Endodermal cell (in vitro differentiated cells): ENCODE measurements around the gene RHCE. TPM values are rescaled to one million over a fixed set of nuclear protein-coding genes. Genes with fewer than 3 reads are reported as not detected.
"Not testable (repeated sequence)": the region's sequence is repeated elsewhere in the genome, so short reads cannot be mapped to it uniquely, and the experiment has no call there.

ENCODE experiments used
- DNase-seq: peaks from one replicate; pipeline ENCODE4 v3.0.0-alpha.2; 2017
- H3K27ac ChIP-seq: 2 replicates; pipeline ENCODE4 v1.5.1; 2013; ENCODE audit warnings: mild to moderate bottlenecking, low read depth, low read length, moderate library complexity
- H3K27me3 ChIP-seq: 2 replicates; pipeline ENCODE4 v1.6.1; 2013; ENCODE audit warnings: mild to moderate bottlenecking, low read length, moderate library complexity; ENCODE audit not compliant: insufficient read depth, control insufficient read depth, poor library complexity, severe bottlenecking
- H3K36me3 ChIP-seq: 2 replicates; pipeline ENCODE4 v1.7.0; 2013; ENCODE audit warnings: mild to moderate bottlenecking, low read length, moderate library complexity; ENCODE audit not compliant: control insufficient read depth, insufficient read depth
- H3K4me1 ChIP-seq: one replicate; pipeline ENCODE4 v1.7.0; 2013; ENCODE audit warnings: low read length; ENCODE audit not compliant: control insufficient read depth, insufficient read depth
- H3K4me3 ChIP-seq: 2 replicates; pipeline ENCODE4 v1.5.1; 2013; ENCODE audit warnings: mild to moderate bottlenecking, low read length, moderate library complexity
- H3K9ac ChIP-seq: 2 replicates; pipeline ENCODE4 v1.6.1; 2013; ENCODE audit warnings: mild to moderate bottlenecking, low read length, moderate library complexity; ENCODE audit not compliant: poor library complexity, severe bottlenecking; ENCODE audit errors: extremely low read depth
- H3K9me3 ChIP-seq: 2 replicates; pipeline ENCODE4 v1.6.1; 2013; ENCODE audit warnings: mild to moderate bottlenecking, low read length, moderate library complexity; ENCODE audit not compliant: control insufficient read depth
- H3K27ac Mint-ChIP-seq: 2 replicates; pipeline ENCODE4 v1.8.0; 2020; ENCODE audit warnings: mixed read lengths
- H3K27me3 Mint-ChIP-seq: 2 replicates; pipeline ENCODE4 v1.8.0; 2021; ENCODE audit warnings: mild to moderate bottlenecking, mixed read lengths; ENCODE audit not compliant: insufficient read depth
- H3K36me3 Mint-ChIP-seq: 2 replicates; pipeline ENCODE4 v1.8.0; 2020; ENCODE audit warnings: low read depth, mixed read lengths
- H3K4me1 Mint-ChIP-seq: 2 replicates; pipeline ENCODE4 v1.8.0; 2020; ENCODE audit warnings: mixed read lengths
- H3K4me3 Mint-ChIP-seq: 2 replicates; pipeline ENCODE4 v1.8.0; 2020; ENCODE audit warnings: mild to moderate bottlenecking, moderate library complexity, mixed read lengths
- H3K9me3 Mint-ChIP-seq: 2 replicates; pipeline ENCODE4 v1.8.0; 2020; ENCODE audit warnings: mild to moderate bottlenecking, mixed read lengths
- CTCF ChIP-seq: fragments of 200-600 bp; sonication (generic); conservative IDR thresholded peaks from 2 replicates; pipeline ENCODE4 v1.5.0; 2021; ENCODE audit warnings: antibody characterized with exemption, mild to moderate bottlenecking
- WGBS, 2 experiments: methylation state at CpG; one replicate each; pipeline versions ENCODE4 v1.1.5 to v1.1.7; 2013; ENCODE audit warnings: missing lambda C conversion rate in 2 of 2, mixed read lengths in 1 of 2; ENCODE audit not compliant: insufficient coverage in 1 of 2, insufficient read length in 1 of 2; 5-methylcytosine and 5-hydroxymethylcytosine counted together
- long read RNA-seq, 4 experiments: library from polyadenylated mRNA in 2 of 4; library from RNA in 1 of 4; library from capped mRNA in 1 of 4; stranded (forward) in 3 of 4; unstranded in 1 of 4; transcript quantifications; one replicate each; pipeline ENCODE4 v2.0.0, GENCODE V29; 2020 to 2021; ENCODE audit warnings: inconsistent platforms in 1 of 4
- polyA plus RNA-seq, 2 experiments: library from polyadenylated mRNA; stranded (reverse); fragments of 50-300 nt; gene quantifications; one replicate each; pipeline ENCODE4 v1.2.3, GENCODE V29; 2013
- total RNA-seq, 2 donors: library from RNA; stranded (reverse); fragmentation: NEBNext Ultra II Directional in 1 of 2; extraction: Animal tissue kit (Norgen Biotek cat#: 25700) in 1 of 2; gene quantifications; 2 replicates in 1 of 2; 3 replicates in 1 of 2; pipeline ENCODE4 v1.2.1, GENCODE V29; 2021

The RHCE gene
- total RNA-seq = under 1 TPM; 0.33 to 0.40 TPM
- polyA plus RNA-seq (2013, experiment 1 of 2) = 0.43 TPM
- 0.83 TPM for polyA plus RNA-seq (2013, experiment 2 of 2)
- long read RNA-seq, experiment 1, partial matches to known transcripts = 0 of 1 reads
- long read RNA-seq, experiment 1, other reads (novel, unspliced or antisense) = 1 of 1 reads
- long read RNA-seq, experiment 2 = 0 reads
- long read RNA-seq, experiment 3 = 0 reads
- long read RNA-seq, experiment 4 = 0 reads

- H3K27me3 ChIP-seq, DNase-seq, H3K9me3 ChIP-seq, H3K27ac ChIP-seq, H3K4me1 ChIP-seq, H3K36me3 Mint-ChIP-seq, H3K4me3 Mint-ChIP-seq, H3K9me3 Mint-ChIP-seq, H3K9ac ChIP-seq, H3K27ac Mint-ChIP-seq, H3K36me3 ChIP-seq, H3K4me3 ChIP-seq, H3K4me1 Mint-ChIP-seq: not testable (repeated sequence)
- WGBS, 2 experiments = 100% methylated on average over 3 of the region's 9 CpGs; no CpG with 5 or more reads in 1 of the 2 experiments
- peaks cover 17% of the 10 kb centered on the region for H3K27me3 Mint-ChIP-seq
Measured at GRCh38 chr1:25420715-25421114, at the start of gene RHCE. Gene RHCE, minus strand, starts transcription at chr1:25420825. Its CDS starts 39 bp downstream, at chr1:25420786.

- Histone ChIP-seq H3K9me3 (no peaks in the 10 kb centered on the region), H3K27me3 (peaks cover 10% of the 10 kb centered on the region), H3K4me1 (no peaks in the 10 kb centered on the region), H3K36me3 (no peaks in the 10 kb centered on the region), H3K9ac (no peak overlapping the region), H3K4me3 (no peak overlapping the region), H3K27ac (no peak overlapping the region)
- WGBS, 2 experiments = 88 to 89% methylated on average over 1 to 2 of the region's 2 CpGs
- Mint-ChIP-seq H3K9me3 (peaks cover 3% of the 10 kb centered on the region), H3K27ac (no peak overlapping the region), H3K4me1 (peaks cover 4% of the 10 kb centered on the region), H3K4me3 (no peak overlapping the region), H3K27me3 (peaks cover 6% of the 10 kb centered on the region), H3K36me3 (peaks cover 16% of the 10 kb centered on the region)
- no peak for TF ChIP-seq CTCF
- no peak for DNase-seq
Measured at GRCh38 chr1:25469177-25469576, 48.6 kb upstream of the RHCE start.

GRCh38 chr1:25468033-25468432 lies 47.4 kb upstream of the RHCE start:
- no peak for DNase-seq
- Histone ChIP-seq H3K27ac (no peak overlapping the region), H3K4me3 (no peak overlapping the region), H3K9ac (no peak overlapping the region), H3K27me3 (no peaks in the 10 kb centered on the region), H3K36me3 (peaks cover 4% of the 10 kb centered on the region), H3K4me1 (no peaks in the 10 kb centered on the region), H3K9me3 (no peaks in the 10 kb centered on the region)
- Mint-ChIP-seq H3K27me3 (no peaks in the 10 kb centered on the region), H3K9me3 (peaks cover 3% of the 10 kb centered on the region), H3K27ac (no peak overlapping the region), H3K4me1 (peaks cover 4% of the 10 kb centered on the region), H3K4me3 (no peak overlapping the region), H3K36me3 (peaks cover 18% of the 10 kb centered on the region)
- no peak for TF ChIP-seq CTCF

- TF ChIP-seq CTCF = no peak
- Histone ChIP-seq H3K27ac (no peak overlapping the region), H3K4me1 (no peaks in the 10 kb centered on the region), H3K27me3 (no peaks in the 10 kb centered on the region), H3K4me3 (no peak overlapping the region), H3K36me3 (peaks cover 4% of the 10 kb centered on the region), H3K9ac (no peak overlapping the region), H3K9me3 (no peaks in the 10 kb centered on the region)
- peaks cover 3% of the 10 kb centered on the region for H3K9me3 Mint-ChIP-seq
- 89% methylated on average over 1 of the region's 1 CpG; no CpG with 5 or more reads in 1 of the 2 experiments for WGBS, 2 experiments
- no peak overlapping the region for H3K27ac Mint-ChIP-seq
- H3K4me1 Mint-ChIP-seq = peaks cover 4% of the 10 kb centered on the region
- H3K27me3 Mint-ChIP-seq = no peaks in the 10 kb centered on the region
- H3K4me3 Mint-ChIP-seq = no peak overlapping the region
- DNase-seq = no peak
- H3K36me3 Mint-ChIP-seq = peaks cover 18% of the 10 kb centered on the region
Measured at GRCh38 chr1:25467616-25468015, 47.0 kb upstream of the RHCE start.
